GM18861 (cell line): ENCODE data around the gene FAM199X.
A peak's percentile ranks its signal among the peaks of the same experiment; 100 is the strongest.

ENCODE experiments used
- ATAC-seq: cut with Tn5 transposase; IDR thresholded peaks from one replicate; pipeline ENCODE4 v1.9.1; 2021; ENCODE audit not compliant: unreplicated experiment

FAM199X gene

DNA sequence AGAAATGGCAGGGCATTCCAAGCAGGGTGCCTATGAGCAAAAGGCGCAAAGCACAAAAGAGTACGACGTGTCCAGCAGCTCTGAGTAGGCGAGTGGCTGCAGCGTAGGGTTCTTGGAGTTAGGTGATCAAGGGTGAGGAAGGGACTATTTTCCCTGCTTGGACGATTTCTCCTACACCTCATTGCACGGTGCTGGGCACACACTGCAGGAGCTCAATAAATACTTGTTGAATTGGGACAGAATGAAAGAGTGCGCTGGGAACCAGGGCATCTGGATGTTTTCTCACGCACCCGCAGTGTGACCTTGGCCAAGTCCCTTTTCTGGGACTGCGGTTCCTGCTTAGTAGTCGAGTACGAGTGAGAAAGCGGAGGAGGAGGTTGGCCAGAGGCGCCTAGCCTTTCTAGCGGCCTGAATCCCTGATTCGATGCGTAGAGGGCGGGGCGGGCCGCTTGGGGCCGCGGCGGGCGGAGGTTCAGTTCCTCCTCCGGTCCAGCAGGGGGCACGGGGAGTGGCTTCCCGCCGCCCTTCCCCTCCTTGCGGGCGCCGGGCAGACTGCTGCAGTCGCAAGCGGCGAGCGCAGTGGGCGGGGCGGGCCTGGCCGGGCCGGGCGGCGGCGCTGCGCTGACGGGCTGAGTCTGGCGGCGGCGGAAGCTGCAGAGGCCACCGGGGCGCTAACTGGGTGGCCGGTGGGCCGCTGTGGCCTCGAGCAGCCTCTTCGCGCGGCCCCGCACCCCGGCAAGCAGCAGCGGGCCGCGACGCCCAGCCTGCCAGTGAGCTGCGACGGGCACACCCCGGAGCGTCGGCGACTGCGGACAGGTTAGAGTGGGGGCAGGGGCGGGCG, at the start of gene FAM199X:
Gene FAM199X, plus strand, starts transcription at position 560 of the 841 bp plus-strand sequence. CDS start 333 bp downstream, outside the sequence.
- ATAC-seq, result peak; percentile 91

DNA sequence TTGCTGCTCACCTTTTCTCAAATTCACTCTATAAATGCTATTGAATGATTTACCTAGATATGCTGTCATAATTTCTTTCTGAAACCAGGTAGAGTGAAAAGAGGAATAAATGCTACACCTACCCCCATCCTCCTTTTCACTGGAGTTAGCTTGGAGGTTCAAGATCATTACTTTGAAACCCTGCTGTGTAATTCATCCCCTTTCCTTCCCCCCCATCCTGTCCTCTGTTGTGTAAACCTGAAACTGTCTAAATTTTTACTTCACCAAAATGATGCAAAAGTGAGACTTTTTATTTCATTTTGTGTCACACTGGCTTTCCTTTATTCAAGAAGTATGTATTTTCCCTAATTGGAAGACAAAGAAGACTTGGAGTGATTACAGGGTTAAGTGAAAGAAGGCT, 48.5 kb upstream of the FAM199X start:
- ATAC-seq, result no peak

- ATAC-seq, result no peak
These were observed 47.5 kb upstream of the FAM199X start for GRCh38 chrX:104118765-104119164.

DNA sequence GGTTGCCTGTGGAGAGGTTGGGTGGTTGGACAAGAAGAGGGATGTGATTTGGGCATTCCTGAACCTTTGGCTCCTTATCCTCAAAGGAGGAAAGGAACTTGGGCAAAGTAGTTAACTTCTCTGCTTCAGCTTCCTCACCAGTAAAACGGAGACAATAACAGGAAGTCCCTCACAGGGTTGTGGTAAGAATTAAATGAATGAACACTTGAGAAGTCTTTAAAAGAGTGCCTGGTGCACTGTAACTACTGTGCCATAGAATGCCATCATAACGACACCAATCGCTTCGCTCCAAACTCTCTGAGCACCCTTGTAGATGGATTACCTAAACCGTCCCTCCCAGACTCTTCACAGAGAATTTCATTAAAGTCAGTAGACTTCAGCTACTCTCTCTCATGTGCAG, 43.4 kb upstream of the FAM199X start:
- no peak for ATAC-seq

GRCh38 chrX:104126856-104127255, 39.4 kb upstream of the FAM199X start:
- ATAC-seq, result no peak

DNA sequence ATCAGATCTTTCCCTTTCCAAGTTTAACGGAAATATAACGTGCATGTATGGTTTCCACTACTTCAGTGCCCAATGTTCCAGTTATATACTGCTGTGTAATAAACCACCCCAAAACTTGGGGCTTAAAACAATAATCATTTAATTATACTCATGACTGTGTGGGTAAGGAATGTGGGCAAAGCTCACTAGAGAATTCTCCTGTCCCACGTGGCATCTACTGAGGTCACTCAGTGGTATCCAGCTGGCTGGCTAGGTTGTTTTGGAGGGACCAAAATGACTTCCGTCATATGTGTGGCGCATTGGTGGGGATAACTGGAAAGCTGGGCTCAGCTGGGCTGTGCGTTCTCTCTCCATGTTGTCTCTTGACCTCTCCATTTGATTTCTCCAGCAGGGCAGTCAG, 35.4 kb upstream of the FAM199X start:
- ATAC-seq, result no peak

- ATAC-seq, result no peak
These were observed 31.5 kb upstream of the FAM199X start for GRCh38 chrX:104134583-104135261.

GRCh38 chrX:104135677-104136076, 30.6 kb upstream of the FAM199X start:
- ATAC-seq, result no peak

- peak; percentile 88 for ATAC-seq
These were observed 29.8 kb upstream of the FAM199X start for GRCh38 chrX:104136241-104137019.

- no peak for ATAC-seq
These were observed 28.8 kb upstream of the FAM199X start for GRCh38 chrX:104137496-104137895.

DNA sequence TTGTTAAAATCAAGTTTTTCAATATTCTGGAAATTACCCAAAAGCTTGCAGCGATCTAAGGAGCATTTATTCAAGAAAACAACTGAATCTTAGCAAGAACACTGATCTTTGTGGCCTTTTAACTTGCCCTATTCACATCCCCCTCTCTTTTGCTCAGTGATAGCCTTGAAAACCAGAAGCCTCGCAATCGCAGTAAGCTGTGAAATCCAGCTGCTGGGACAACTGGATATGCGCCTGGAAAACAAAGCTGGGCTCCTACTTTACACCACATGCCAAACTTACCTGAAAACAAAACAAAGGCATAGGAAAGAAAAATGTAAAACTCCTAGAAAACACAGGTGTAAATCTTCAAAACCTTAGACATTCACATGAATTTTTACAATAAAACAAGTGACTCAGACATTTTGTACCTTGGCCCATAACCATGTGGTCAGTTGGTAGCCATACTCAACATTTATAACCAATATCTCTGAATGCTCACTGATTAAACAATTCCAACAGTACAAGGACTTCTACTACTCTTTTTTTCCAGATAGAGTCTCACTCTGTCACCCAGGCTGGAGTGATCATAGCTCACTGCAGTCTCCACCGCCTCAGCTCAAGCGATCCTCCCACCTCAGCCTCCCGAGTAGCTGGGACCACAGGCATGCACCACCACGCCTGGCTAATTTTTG, 25.0 kb upstream of the FAM199X start:
- ATAC-seq, result no peak

GRCh38 chrX:104151037-104151436, 15.2 kb upstream of the FAM199X start:
- ATAC-seq, result no peak

- ATAC-seq, result peak; percentile 86
These were observed 9.4 kb upstream of the FAM199X start, which contains the start of gene SLC25A53 for GRCh38 chrX:104156630-104157529. SLC25A53 (minus strand) TSS chrX:104157009; CDS start chrX:104105257, 51,752 bp downstream.

- no peak for ATAC-seq
These were observed 633 bp downstream of the FAM199X start for GRCh38 chrX:104166735-104167436.

GRCh38 chrX:104168127-104168526, 1.9 kb downstream of the FAM199X start:
- no peak for ATAC-seq

- ATAC-seq, result no peak
These were observed 5.9 kb downstream of the FAM199X start for GRCh38 chrX:104172121-104172520.

DNA sequence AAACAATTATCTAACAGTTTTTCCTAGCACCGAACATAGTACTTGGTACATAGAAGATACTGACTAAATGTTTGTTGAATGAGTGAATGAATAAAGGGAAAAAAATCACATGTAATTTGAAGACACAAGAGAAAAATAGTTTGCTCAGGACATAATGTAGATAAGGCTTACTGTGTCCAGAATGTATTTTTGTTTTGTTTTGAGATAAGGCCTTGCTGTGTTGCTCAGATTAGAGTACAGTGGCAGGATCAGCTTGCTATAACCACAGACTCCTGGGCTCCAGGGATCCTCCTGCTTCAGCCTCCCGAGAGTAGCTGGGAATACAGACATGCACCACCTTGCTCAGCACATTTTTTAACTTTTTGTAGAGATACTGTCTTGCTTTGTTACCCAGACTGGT, 6.5 kb downstream of the FAM199X start:
- no peak for ATAC-seq

- no peak for ATAC-seq
These were observed 7.6 kb downstream of the FAM199X start for GRCh38 chrX:104173841-104174240.

DNA sequence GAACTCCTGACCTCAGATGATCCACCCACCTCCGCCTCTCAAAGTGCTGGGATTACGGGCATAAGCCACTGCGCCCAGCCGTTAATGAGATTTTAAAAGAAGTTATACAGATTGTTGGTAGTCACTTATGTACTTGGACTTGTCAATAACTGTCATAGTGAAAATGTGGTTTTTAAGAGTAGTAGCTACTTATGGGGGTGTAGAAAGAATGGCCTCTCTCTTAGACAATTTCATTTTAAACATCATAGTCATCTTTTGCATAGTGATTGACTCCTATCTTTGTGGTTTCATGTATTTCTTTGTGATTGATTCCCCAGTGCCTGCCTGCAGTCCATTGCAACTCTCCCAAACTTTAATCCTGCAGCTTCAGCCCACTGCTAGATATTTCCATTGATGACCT, 17.4 kb downstream of the FAM199X start:
- ATAC-seq, result no peak
